GM18502 (cell line): ENCODE results near the gene STRADB.

Experiments
- ATAC-seq: cut with Tn5 transposase; IDR thresholded peaks from one replicate; pipeline ENCODE4 v1.9.1; 2021; ENCODE audit warnings: mild to moderate bottlenecking; ENCODE audit not compliant: unreplicated experiment, poor library complexity

Gene STRADB

GRCh38 chr2:201523506-201523905 lies 72.0 kb downstream of the STRADB start:
- ATAC-seq, result no peak
